ENCODE data around the gene SCN11A. TPM values are rescaled to one million over a fixed set of nuclear protein-coding genes. Genes with fewer than 3 reads are reported as not detected.

Gene SCN11A
- total and polyA plus RNA-seq, 7 donors: under 0.01 to 3.0 (median 1.2) TPM; not detected in 1

GRCh38 chr3:39095778-39096177 is 44.0 kb upstream of the SCN11A start:
- H3K4me1 ChIP-seq: peaks cover 0 to 4% (median 0%) of the 10 kb centered on the region in 4 donors
- WGBS, 2 donors: 78 to 82% methylated on average over 3 of the region's 3 CpGs
- peaks cover 5 to 100% (median 53%) of the 10 kb centered on the region in 4 donors for H3K36me3 ChIP-seq
- peak overlapping the region in 3 of 4 donors; percentile 10 to 41 (median 16) for H3K27ac ChIP-seq
- H3K27me3 ChIP-seq: no peaks in the 10 kb centered on the region
- DNase-seq: no peak
- no peak for TF ChIP-seq CTCF (IDR thresholded peaks at IDR 0.05)
- TF ChIP-seq POLR2AphosphoS5 (IDR thresholded peaks at IDR 0.05): no peak
- no peak for TF ChIP-seq EP300 (IDR thresholded peaks at IDR 0.05)
- TF ChIP-seq POLR2A (IDR thresholded peaks at IDR 0.05): no peak
- H3K4me3 ChIP-seq: no peak overlapping the region
- H3K9me3 ChIP-seq: no peaks in the 10 kb centered on the region
- intact Hi-C loops (cut with DNase I): no loop called here

- TF ChIP-seq CTCF (IDR thresholded peaks at IDR 0.05) (no peak), EP300 (IDR thresholded peaks at IDR 0.05) (no peak), POLR2AphosphoS5 (IDR thresholded peaks at IDR 0.05) (no peak), POLR2A (IDR thresholded peaks at IDR 0.05) (no peak)
- Histone ChIP-seq H3K36me3 (peaks cover 5 to 100% (median 50%) of the 10 kb centered on the region in 4 donors), H3K4me1 (peaks cover 0 to 4% (median 0%) of the 10 kb centered on the region in 4 donors), H3K27ac (peak overlapping the region in 1 of 4 donors; percentile 24), H3K27me3 (no peaks in the 10 kb centered on the region), H3K9me3 (no peaks in the 10 kb centered on the region), H3K4me3 (no peak overlapping the region)
- intact Hi-C loops (cut with DNase I): no loop called here
- DNase-seq: no peak
- 84 to 88% methylated on average over 7 of the region's 7 CpGs for WGBS, 2 donors
Measured at GRCh38 chr3:39094851-39095677, 43.3 kb upstream of the SCN11A start.

- no peak for TF ChIP-seq CTCF (IDR thresholded peaks at IDR 0.05)
- no peak for TF ChIP-seq EP300 (IDR thresholded peaks at IDR 0.05)
- no peak for TF ChIP-seq POLR2AphosphoS5 (IDR thresholded peaks at IDR 0.05)
- no peak for TF ChIP-seq POLR2A (IDR thresholded peaks at IDR 0.05)
- H3K36me3 ChIP-seq: peaks cover 10 to 100% (median 42%) of the 10 kb centered on the region in 4 donors
- intact Hi-C loops (cut with DNase I): no loop called here
- 91 to 93% methylated on average over 2 of the region's 2 CpGs for WGBS, 2 donors
- H3K27me3 ChIP-seq: no peaks in the 10 kb centered on the region
- H3K4me1 ChIP-seq: peaks cover 0 to 4% (median 0%) of the 10 kb centered on the region in 4 donors
- H3K9me3 ChIP-seq: no peaks in the 10 kb centered on the region
- H3K27ac ChIP-seq: no peak overlapping the region
- no peak overlapping the region for H3K4me3 ChIP-seq
- DNase-seq: no peak
Measured at GRCh38 chr3:39090922-39091321, 39.2 kb upstream of the SCN11A start.

- intact Hi-C loops (cut with DNase I): no loop called here
- no peaks in the 10 kb centered on the region for H3K9me3 ChIP-seq
- no peak for TF ChIP-seq CTCF (IDR thresholded peaks at IDR 0.05)
- TF ChIP-seq EP300 (IDR thresholded peaks at IDR 0.05): no peak
- TF ChIP-seq POLR2AphosphoS5 (IDR thresholded peaks at IDR 0.05): no peak
- no peak for TF ChIP-seq POLR2A (IDR thresholded peaks at IDR 0.05)
- H3K4me3 ChIP-seq: no peak overlapping the region
- WGBS, 2 donors: 81 to 86% methylated on average over 3 of the region's 3 CpGs
- no peaks in the 10 kb centered on the region for H3K4me1 ChIP-seq
- no peak for DNase-seq
- peaks cover 15 to 93% (median 36%) of the 10 kb centered on the region in 4 donors for H3K36me3 ChIP-seq
- H3K27me3 ChIP-seq: no peaks in the 10 kb centered on the region
- H3K27ac ChIP-seq: no peak overlapping the region
Measured at GRCh38 chr3:39088889-39089288, 37.1 kb upstream of the SCN11A start.

Measured in sigmoid colon (tissue), 7 donors.